AG04450 (cell line): ENCODE measurements around the gene ANGPTL4. TPM values are rescaled to one million over a fixed set of nuclear protein-coding genes. Genes with fewer than 3 reads are reported as not detected.
"Not testable (repeated sequence)": the region's sequence is repeated elsewhere in the genome, so short reads cannot be mapped to it uniquely, and the experiment has no call there.

Experiments used
- CTCF ChIA-PET: fragments of 300-600, 350-600 bp; formaldehyde crosslinking; extraction: SDS; loops from one replicate; lab custom pipeline; 2022; ENCODE audit warnings: antibody characterized with exemption, inconsistent platforms; lab: Charles Lee
- POLR2A ChIA-PET: fragments of 350-600 bp; formaldehyde crosslinking; extraction: SDS; loops from one replicate; lab custom pipeline; 2021; ENCODE audit warnings: antibody characterized with exemption, inconsistent platforms; lab: Yijun Ruan, JAX
- DNase-seq: peaks from one replicate; pipeline ENCODE4 v3.0.0-alpha.2; 2011; ENCODE audit warnings: low read depth, low spot score
- H3K27ac ChIP-seq: one replicate; pipeline ENCODE4 v1.5.1; 2012; ENCODE audit warnings: low read depth, low read length, control low read depth
- H3K27me3 ChIP-seq: one replicate; pipeline ENCODE4 v1.6.0; 2012; ENCODE audit warnings: low read length; ENCODE audit not compliant: control insufficient read depth, insufficient read depth
- H3K4me3 ChIP-seq: 2 replicates; pipeline ENCODE4 v1.5.1; 2011; ENCODE audit warnings: mild to moderate bottlenecking, low read depth, low read length, control low read depth
- H3K9me3 ChIP-seq: 2 replicates; pipeline ENCODE4 v1.5.1; 2012; ENCODE audit warnings: low read length; ENCODE audit not compliant: control insufficient read depth, insufficient read depth
- CTCF ChIP-seq: IDR thresholded peaks from 2 replicates; pipeline ENCODE4 v1.5.1; 2011; ENCODE audit warnings: low read depth, low read length, control low read depth, inconsistent platforms
- polyA plus RNA-seq: library from polyadenylated mRNA; depleted of rRNA; stranded (reverse); fragments of >200 nt; gene quantifications from 2 replicates; pipeline ENCODE4 v1.2.3, GENCODE V29; 2011

Gene ANGPTL4
- polyA plus RNA-seq, 1 experiment, result 1.3 TPM

- CTCF ChIA-PET, result interaction anchor here (3.1 kb wide), 1 partner anchor 11 kb away, joined by 19 read pairs; no protein-coding TSS in a partner anchor
- peaks cover 23% of the 10 kb centered on the region for H3K27me3 ChIP-seq
- DNase-seq, result peak; percentile 73
- POLR2A ChIA-PET, result interaction anchor here (0.6 kb wide), 1 partner anchor 18 kb away, joined by 8 read pairs; no protein-coding TSS in a partner anchor
- no peak within 1 kb of the TSS for H3K27ac ChIP-seq
- H3K4me3 ChIP-seq, result peak within 1 kb of the TSS; percentile 31; the same call in 1 of the 2 replicates
- TF ChIP-seq CTCF, result no peak
- H3K9me3 ChIP-seq, result no peaks in the 10 kb centered on the region; the same call in 1 of the 2 replicates
Measured at GRCh38 chr19:8342684-8343482, 21.1 kb upstream of the ANGPTL4 start, which contains the start of gene KANK3. Gene KANK3, minus strand, starts transcription at chr19:8343262. Its CDS starts 5,434 bp downstream, at chr19:8337828.

- no peak for DNase-seq
- CTCF ChIA-PET, result interaction anchor here (0.7 to 3.1 kb wide), 2 partner anchors 11 to 238 kb away, joined by 3 to 19 read pairs; no protein-coding TSS in a partner anchor
- Histone ChIP-seq H3K4me3 (peak overlapping the region; percentile 31; the same call in 1 of the 2 replicates), H3K27ac (no peak overlapping the region), H3K9me3 (no peaks in the 10 kb centered on the region; the same call in 1 of the 2 replicates), H3K27me3 (peaks cover 23% of the 10 kb centered on the region)
- POLR2A ChIA-PET, result interaction anchor here (0.6 to 0.7 kb wide), 2 partner anchors 8 to 116 kb away, joined by 3 read pairs; no protein-coding TSS in a partner anchor
- TF ChIP-seq CTCF, result no peak
Measured at GRCh38 chr19:8343483-8343844, 20.5 kb upstream of the ANGPTL4 start.

GRCh38 chr19:8349629-8350372 is 14.2 kb upstream of the ANGPTL4 start:
- POLR2A ChIA-PET, H3K27ac ChIP-seq, H3K9me3 ChIP-seq, DNase-seq, CTCF ChIA-PET, H3K27me3 ChIP-seq, H3K4me3 ChIP-seq: not testable (repeated sequence)

GRCh38 chr19:8352134-8352827 is 11.7 kb upstream of the ANGPTL4 start:
- H3K27me3 ChIP-seq, result no peaks in the 10 kb centered on the region
- ChIA-PET POLR2A (interaction anchor here (0.6 to 0.9 kb wide), 5 partner anchors 17 to 142 kb away, joined by 3 to 11 read pairs (median 6); partner anchors contain the start of gene RAB11B), CTCF (interaction anchor here (0.7 to 4.9 kb wide), 14 partner anchors 9 to 449 kb away, joined by 3 to 53 read pairs (median 8); partner anchors contain the start of genes ANGPTL4, MAP2K7, MARCHF2 and RAB11B)
- H3K27ac ChIP-seq, result no peak overlapping the region
- no peak for TF ChIP-seq CTCF
- DNase-seq, result no peak
- no peak overlapping the region for H3K4me3 ChIP-seq
- H3K9me3 ChIP-seq, result peaks cover 6% of the 10 kb centered on the region; the same call in 1 of the 2 replicates

GRCh38 chr19:8352845-8353244 is 11.1 kb upstream of the ANGPTL4 start:
- not testable (repeated sequence) for H3K9me3 ChIP-seq, H3K27me3 ChIP-seq, DNase-seq, H3K27ac ChIP-seq, H3K4me3 ChIP-seq
- ChIA-PET POLR2A (interaction anchor here (0.6 to 1.2 kb wide), 4 partner anchors 18 to 111 kb away, joined by 4 to 11 read pairs (median 6); partner anchors contain the start of gene RAB11B), CTCF (interaction anchor here (0.7 to 4.9 kb wide), 24 partner anchors 9 to 449 kb away, joined by 3 to 53 read pairs (median 10); partner anchors contain the start of genes ANGPTL4, KANK3, MAP2K7 and MARCHF2)
